ENCODE measurements around the gene SLC12A4. TPM values are rescaled to one million over a fixed set of nuclear protein-coding genes. Genes with fewer than 3 reads are reported as not detected.
"Not testable (repeated sequence)": the region's sequence is repeated elsewhere in the genome, so short reads cannot be mapped to it uniquely, and the experiment has no call there.

SLC12A4 gene
- total RNA-seq (2021) (41.9 and 47.6 TPM in 2 replicates), Bru-seq, nascent RNA (percentile 59 among the genes with signal in this experiment), BruChase-seq, experiment 1, labeled RNA remaining after a 2-hour chase (percentile 59 among the genes with signal in this experiment), BruChase-seq, experiment 2, labeled RNA remaining after a 6-hour chase (percentile 64 among the genes with signal in this experiment)
- long read RNA-seq, full-length matches to known transcripts: 36 of 54 reads
- long read RNA-seq, partial matches to known transcripts: 3 of 54 reads
- long read RNA-seq, other reads (novel, unspliced or antisense): 15 of 54 reads

DNA sequence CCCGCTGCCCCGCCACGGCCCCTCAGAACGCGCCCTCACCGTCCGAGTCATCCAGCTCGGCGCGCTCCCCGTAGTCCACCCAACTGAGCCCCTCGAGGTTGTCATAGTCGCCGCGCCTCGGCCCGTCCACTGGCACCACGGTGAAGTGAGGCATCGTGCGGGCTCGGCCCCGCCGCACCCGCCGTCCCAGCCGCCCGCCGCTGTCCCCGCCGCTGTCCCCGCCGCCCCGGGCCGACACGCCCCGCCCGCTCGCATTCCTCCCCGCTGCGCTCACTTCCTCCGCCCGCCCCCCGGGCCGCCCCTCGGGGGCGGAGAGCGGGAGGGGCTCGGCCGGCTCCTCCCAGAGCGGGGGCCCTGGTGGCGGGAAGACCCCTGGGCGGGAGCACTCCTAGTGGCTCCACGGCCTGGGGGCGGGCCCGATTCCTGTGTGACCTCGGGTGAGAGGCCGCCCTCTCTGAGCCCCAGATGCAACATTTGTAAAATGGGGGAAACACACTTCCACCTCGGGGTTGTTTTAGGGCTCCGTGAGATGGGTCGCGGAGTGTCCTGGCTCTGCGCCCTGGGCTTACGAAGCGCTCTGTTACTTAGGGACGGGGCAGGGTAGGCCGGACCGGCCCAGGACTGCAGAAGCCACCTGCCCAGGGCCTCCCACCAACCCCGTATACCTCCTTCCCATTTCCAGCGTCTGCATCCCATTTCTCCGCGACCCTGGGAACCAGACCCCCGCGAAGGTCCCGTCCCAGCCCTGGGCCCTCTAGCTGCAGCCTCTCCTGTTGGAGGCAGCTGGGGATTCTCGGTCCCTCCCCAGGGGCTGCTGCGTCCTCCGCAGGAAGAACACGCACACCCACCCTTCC lies at the start of gene SLC12A4:
Gene SLC12A4, minus strand, starts transcription at position 238 of the 854 bp plus-strand sequence. Its CDS starts 84 bp downstream, at position 154.
- CTCF ChIA-PET: no interaction called here
- Histone ChIP-seq H3K27ac (ENCODE audit: low read depth, low read length, poor library complexity, severe bottlenecking) (peak within 1 kb of the TSS; percentile 87), H3K4me1 (ENCODE audit: insufficient read depth, low read length, poor library complexity, severe bottlenecking) (peaks cover 19% of the 10 kb centered on the region), H3K4me3 (ENCODE audit: low read depth, low read length, poor library complexity, severe bottlenecking) (peak within 1 kb of the TSS; percentile 68), H3K36me3 (ENCODE audit: insufficient read depth, low read length, poor library complexity, severe bottlenecking) (no peaks in the 10 kb centered on the region), H3K27me3 (replicated peaks; ENCODE audit: insufficient read depth, low read depth, low read length, poor library complexity) (no peaks in the 10 kb centered on the region), H3K9me3 (ENCODE audit: low read depth, low read length, poor library complexity, severe bottlenecking) (no peaks in the 10 kb centered on the region)
- no TSS peak for BruUV-seq (replicated peaks)
- TF ChIP-seq EZH2 (IDR thresholded peaks at IDR 0.05; ENCODE audit: borderline replicate concordance, low read depth, low read length, poor library complexity, severe bottlenecking) (no peak), CTCF (conservative IDR thresholded peaks at IDR 0.05; ENCODE audit: low read depth, low read length) (no peak)
- intact Hi-C loops (cut with micrococcal nuclease; ENCODE audit: unreplicated experiment): no loop called here
- POLR2A ChIA-PET (ENCODE audit: low non-redundant PET): no interaction called here
- peak; percentile 93 for DNase-seq (ENCODE audit: low spot score)

- no peaks in the 10 kb centered on the region for H3K9me3 ChIP-seq (ENCODE audit: low read depth, low read length, poor library complexity, severe bottlenecking)
- POLR2A ChIA-PET (ENCODE audit: low non-redundant PET): no interaction called here
- TF ChIP-seq EZH2 (IDR thresholded peaks at IDR 0.05; ENCODE audit: borderline replicate concordance, low read depth, low read length, poor library complexity, severe bottlenecking): no peak
- no peak for TF ChIP-seq CTCF (conservative IDR thresholded peaks at IDR 0.05; ENCODE audit: low read depth, low read length)
- CTCF ChIA-PET: no interaction called here
- no peak within 1 kb of the TSS for H3K4me3 ChIP-seq (ENCODE audit: low read depth, low read length, poor library complexity, severe bottlenecking)
- no TSS peak for BruUV-seq (replicated peaks)
- H3K27ac ChIP-seq (ENCODE audit: low read depth, low read length, poor library complexity, severe bottlenecking): no peak within 1 kb of the TSS
- intact Hi-C loops (cut with micrococcal nuclease; ENCODE audit: unreplicated experiment): no loop called here
- no peaks in the 10 kb centered on the region for H3K4me1 ChIP-seq (ENCODE audit: insufficient read depth, low read length, poor library complexity, severe bottlenecking)
- H3K36me3 ChIP-seq (ENCODE audit: insufficient read depth, low read length, poor library complexity, severe bottlenecking): no peaks in the 10 kb centered on the region
- DNase-seq (ENCODE audit: low spot score): no peak
- no peaks in the 10 kb centered on the region for H3K27me3 ChIP-seq (replicated peaks; ENCODE audit: insufficient read depth, low read depth, low read length, poor library complexity)
Measured at GRCh38 chr16:68015681-68016080, 47.2 kb upstream of the SLC12A4 start, which contains the start of gene DPEP2NB. Gene DPEP2NB, minus strand, starts transcription at chr16:68015911. Its CDS starts 141 bp downstream, at chr16:68015770.

DNA sequence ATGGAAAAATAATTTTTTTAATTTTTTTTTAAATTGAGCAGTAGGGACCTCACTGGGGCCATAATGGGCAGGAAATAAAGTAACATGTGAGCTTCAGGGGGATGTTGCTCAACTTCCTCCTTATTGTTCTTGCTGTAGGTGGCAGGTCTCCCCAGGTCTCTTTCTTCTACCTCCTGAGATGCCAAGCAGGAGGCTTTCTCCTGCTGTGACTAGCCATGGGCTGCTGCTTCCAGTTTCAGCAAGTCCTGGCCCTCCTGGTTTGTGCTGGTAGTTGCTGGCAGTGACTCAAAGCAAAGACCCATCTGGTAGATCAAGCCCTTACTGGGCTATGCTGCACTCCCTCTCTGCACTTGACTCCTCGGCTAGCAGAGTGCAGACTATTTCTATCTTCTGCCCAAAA lies 45.0 kb upstream of the SLC12A4 start:
- Histone ChIP-seq H3K4me3 (ENCODE audit: low read depth, low read length, poor library complexity, severe bottlenecking) (no peak overlapping the region), H3K36me3 (ENCODE audit: insufficient read depth, low read length, poor library complexity, severe bottlenecking) (no peaks in the 10 kb centered on the region), H3K27ac (ENCODE audit: low read depth, low read length, poor library complexity, severe bottlenecking) (no peak overlapping the region), H3K27me3 (replicated peaks; ENCODE audit: insufficient read depth, low read depth, low read length, poor library complexity) (no peaks in the 10 kb centered on the region), H3K4me1 (ENCODE audit: insufficient read depth, low read length, poor library complexity, severe bottlenecking) (no peaks in the 10 kb centered on the region), H3K9me3 (ENCODE audit: low read depth, low read length, poor library complexity, severe bottlenecking) (no peaks in the 10 kb centered on the region)
- DNase-seq (ENCODE audit: low spot score): no peak
- intact Hi-C loops (cut with micrococcal nuclease; ENCODE audit: unreplicated experiment): no loop called here
- TF ChIP-seq EZH2 (IDR thresholded peaks at IDR 0.05; ENCODE audit: borderline replicate concordance, low read depth, low read length, poor library complexity, severe bottlenecking) (no peak), CTCF (conservative IDR thresholded peaks at IDR 0.05; ENCODE audit: low read depth, low read length) (no peak)
- ChIA-PET CTCF (no interaction called here), POLR2A (ENCODE audit: low non-redundant PET) (no interaction called here)
- BruUV-seq (replicated peaks): no TSS peak

DNA sequence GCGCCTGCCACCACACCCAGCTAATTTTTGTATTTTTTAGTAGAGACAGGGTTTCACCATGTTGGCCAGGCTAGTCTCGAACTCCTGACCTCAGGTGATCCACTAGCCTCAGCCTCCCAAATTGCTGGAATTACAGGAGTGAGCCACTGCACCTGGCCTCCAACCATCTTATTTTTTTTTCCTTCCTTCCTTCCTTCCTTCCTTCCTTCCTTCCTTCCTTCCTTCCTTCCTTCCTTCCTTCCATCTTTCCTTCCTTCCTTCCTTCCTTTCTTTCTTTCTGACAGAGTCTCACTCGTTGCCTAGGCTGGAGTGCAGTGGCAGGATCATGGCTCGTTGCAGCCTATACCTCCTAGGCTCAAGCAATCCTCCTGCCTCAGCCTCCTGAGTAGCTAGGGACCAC lies 41.4 kb upstream of the SLC12A4 start:
- H3K4me1 ChIP-seq (ENCODE audit: insufficient read depth, low read length, poor library complexity, severe bottlenecking); H3K4me3 ChIP-seq (ENCODE audit: low read depth, low read length, poor library complexity, severe bottlenecking); CTCF ChIA-PET; H3K36me3 ChIP-seq (ENCODE audit: insufficient read depth, low read length, poor library complexity, severe bottlenecking); POLR2A ChIA-PET (ENCODE audit: low non-redundant PET); intact Hi-C loops (cut with micrococcal nuclease; ENCODE audit: unreplicated experiment); DNase-seq (ENCODE audit: low spot score); H3K9me3 ChIP-seq (ENCODE audit: low read depth, low read length, poor library complexity, severe bottlenecking); BruUV-seq (replicated peaks); H3K27me3 ChIP-seq (replicated peaks; ENCODE audit: insufficient read depth, low read depth, low read length, poor library complexity); H3K27ac ChIP-seq (ENCODE audit: low read depth, low read length, poor library complexity, severe bottlenecking): not testable (repeated sequence)
